Mesenteric fat pad (tissue), 1 donor: Measurements from ENCODE around the gene IFT122. TPM values are rescaled to one million over a fixed set of nuclear protein-coding genes. Genes with fewer than 3 reads are reported as not detected.

Experiments
- DNase-seq: peaks from one replicate; pipeline ENCODE4 v3.0.0-alpha.2; 2020; ENCODE audit warnings: low spot score
- total RNA-seq: library from RNA; stranded (reverse); fragmentation: NEBNext Ultra II Directional; extraction: Animal tissue kit (Norgen Biotek cat#: 25700); gene quantifications from one replicate; pipeline ENCODE4 v1.2.1, GENCODE V29; 2021
- donor health status: DM: yes; HTN: yes; CAD: no.

IFT122 gene
- total RNA-seq, 1 donor from 2014 or later: 30.5 TPM

GRCh38 chr3:129413687-129414506, 26.1 kb upstream of the IFT122 start:
- DNase-seq: no peak

GRCh38 chr3:129415378-129415777, 24.6 kb upstream of the IFT122 start:
- DNase-seq: no peak

- DNase-seq: no peak
Observed at GRCh38 chr3:129415830-129416229, 24.2 kb upstream of the IFT122 start.

GRCh38 chr3:129416415-129416814, 23.6 kb upstream of the IFT122 start:
- no peak for DNase-seq

GRCh38 chr3:129417326-129417725, 22.7 kb upstream of the IFT122 start:
- DNase-seq: no peak

- DNase-seq: no peak
Observed at GRCh38 chr3:129418041-129418973, 21.7 kb upstream of the IFT122 start.

- DNase-seq: no peak
Observed at GRCh38 chr3:129419476-129419875, 20.5 kb upstream of the IFT122 start.

- no peak for DNase-seq
Observed at GRCh38 chr3:129421236-129421883, 18.7 kb upstream of the IFT122 start.

GRCh38 chr3:129421988-129422745, 17.9 kb upstream of the IFT122 start:
- DNase-seq: no peak

GRCh38 chr3:129422897-129423296, 17.1 kb upstream of the IFT122 start:
- no peak for DNase-seq

GRCh38 chr3:129424185-129424841, 15.7 kb upstream of the IFT122 start:
- no peak for DNase-seq

GRCh38 chr3:129425213-129425612, 14.8 kb upstream of the IFT122 start:
- DNase-seq: no peak

GRCh38 chr3:129425619-129426018, 14.4 kb upstream of the IFT122 start:
- no peak for DNase-seq

GRCh38 chr3:129428007-129428375, 12.0 kb upstream of the IFT122 start:
- DNase-seq: no peak

GRCh38 chr3:129428376-129429079, 11.5 kb upstream of the IFT122 start, which contains the start of gene EFCAB12:
Gene EFCAB12, minus strand, starts transcription at chr3:129428636. Its CDS starts 148 bp downstream, at chr3:129428488.
- peak; percentile 99 for DNase-seq

- no peak for DNase-seq
Observed at GRCh38 chr3:129429080-129429451, 11.0 kb upstream of the IFT122 start.

GRCh38 chr3:129429602-129430001, 10.4 kb upstream of the IFT122 start:
- no peak for DNase-seq

GRCh38 chr3:129432036-129432435, 8.0 kb upstream of the IFT122 start:
- DNase-seq: no peak

- DNase-seq: no peak
Observed at GRCh38 chr3:129432671-129433070, 7.4 kb upstream of the IFT122 start.

GRCh38 chr3:129433565-129433964, 6.5 kb upstream of the IFT122 start:
- DNase-seq: no peak
